ENCODE results near the gene LRRC72. TPM values are rescaled to one million over a fixed set of nuclear protein-coding genes. Genes with fewer than 3 reads are reported as not detected.
"Not testable (repeated sequence)": the region's sequence is repeated elsewhere in the genome, so short reads cannot be mapped to it uniquely, and the experiment has no call there.

Gene LRRC72
- total RNA-seq = not detected

- no peak for DNase-seq
These were observed at the start of gene LRRC72 for GRCh38 chr7:16526742-16527540. TSS of gene LRRC72 (plus strand) at chr7:16526825. CDS start at chr7:16526953, 128 bp downstream.

GRCh38 chr7:16479161-16479560, 47.5 kb upstream of the LRRC72 start:
- no peak for DNase-seq

GRCh38 chr7:16479591-16479990, 47.0 kb upstream of the LRRC72 start:
- no peak for DNase-seq

GRCh38 chr7:16484453-16485158, 42.0 kb upstream of the LRRC72 start:
- no peak for DNase-seq

- no peak for DNase-seq
These were observed 35.5 kb upstream of the LRRC72 start for GRCh38 chr7:16491148-16491547.

- no peak for DNase-seq
These were observed 34.0 kb upstream of the LRRC72 start for GRCh38 chr7:16492513-16493062.

GRCh38 chr7:16493266-16493665, 33.4 kb upstream of the LRRC72 start:
- no peak for DNase-seq

- no peak for DNase-seq
These were observed 32.1 kb upstream of the LRRC72 start for GRCh38 chr7:16494551-16494950.

- no peak for DNase-seq
These were observed 31.5 kb upstream of the LRRC72 start for GRCh38 chr7:16494955-16495719.

- DNase-seq = no peak
These were observed 28.5 kb upstream of the LRRC72 start for GRCh38 chr7:16498122-16498521.

- DNase-seq = no peak
These were observed 24.3 kb upstream of the LRRC72 start for GRCh38 chr7:16502303-16502702.

GRCh38 chr7:16504019-16504418, 22.6 kb upstream of the LRRC72 start:
- no peak for DNase-seq

GRCh38 chr7:16506422-16506821, 20.2 kb upstream of the LRRC72 start:
- not testable (repeated sequence) for DNase-seq

GRCh38 chr7:16509829-16510228, 16.8 kb upstream of the LRRC72 start:
- no peak for DNase-seq

GRCh38 chr7:16511314-16511713, 15.3 kb upstream of the LRRC72 start:
- DNase-seq = no peak

- no peak for DNase-seq
These were observed 14.5 kb upstream of the LRRC72 start for GRCh38 chr7:16512097-16512496.

- no peak for DNase-seq
These were observed 12.4 kb upstream of the LRRC72 start for GRCh38 chr7:16514271-16514670.

GRCh38 chr7:16514729-16515128, 11.9 kb upstream of the LRRC72 start:
- no peak for DNase-seq

- no peak for DNase-seq
These were observed 10.6 kb upstream of the LRRC72 start for GRCh38 chr7:16515785-16516685.

GRCh38 chr7:16519985-16520384, 6.6 kb upstream of the LRRC72 start:
- not testable (repeated sequence) for DNase-seq

GRCh38 chr7:16524332-16524731, 2.3 kb upstream of the LRRC72 start:
- DNase-seq = no peak

GRCh38 chr7:16528520-16528919, 1.9 kb downstream of the LRRC72 start:
- DNase-seq = no peak
